Endothelial cell of umbilical vein (primary cell): ENCODE results near the gene TNFRSF11A. TPM values are rescaled to one million over a fixed set of nuclear protein-coding genes. Genes with fewer than 3 reads are reported as not detected.

Source experiments
- BruUV-seq: library from RNA; stranded (reverse); fragments of 400-500 nt; replicated peaks from 2 replicates; lab custom pipeline; 2021; lab: Mats Ljungman, UMichigan
- CTCF ChIA-PET: fragments of 300-600, 350-600 bp; sonication (Branson Sonifier 250); formaldehyde crosslinking; loops from one replicate; lab custom pipeline; 2021; ENCODE audit warnings: antibody characterized with exemption, inconsistent platforms; lab: Charles Lee
- POLR2A ChIA-PET: fragments of 300-600, 350-600 bp; sonication (Branson Sonifier 250); formaldehyde crosslinking; loops from one replicate; lab custom pipeline; 2021; ENCODE audit warnings: antibody characterized with exemption, inconsistent platforms; lab: Charles Lee
- DNase-seq: peaks from one replicate; pipeline ENCODE4 v3.0.0-alpha.2; 2011; ENCODE audit warnings: low read depth, low spot score
- FAIRE-seq: peaks from 2 replicates; lab custom pipeline; 2011; peaks lifted over from hg19 to GRCh38; lab: Jason Lieb, UNC
- H2AFZ ChIP-seq: 2 replicates; pipeline ENCODE4 v1.6.0; 2012; ENCODE audit warnings: low read depth, low read length, control low read depth, inconsistent platforms
- H3K27ac ChIP-seq: 2 replicates; pipeline ENCODE4 v1.5.1; 2011; ENCODE audit warnings: low read depth, mild to moderate bottlenecking, control low read depth, low read length, moderate library complexity; ENCODE audit not compliant: insufficient read depth
- H3K27me3 ChIP-seq, 2 experiments: 2 replicates each; pipeline versions ENCODE4 v1.6.0 to v1.6.1; 2011; ENCODE audit warnings: low read length in 2 of 2, mixed read lengths in 1 of 2; ENCODE audit not compliant: control insufficient read depth in 2 of 2, insufficient read depth in 2 of 2
- H3K36me3 ChIP-seq, 2 experiments: 2 replicates in 1 of 2; 3 replicates in 1 of 2; pipeline ENCODE4 v1.5.1; 2011; ENCODE audit warnings: low read length in 2 of 2, mild to moderate bottlenecking in 1 of 2, moderate library complexity in 1 of 2; ENCODE audit not compliant: control insufficient read depth in 2 of 2, insufficient read depth in 2 of 2; ENCODE audit errors: extremely low read depth in 1 of 2
- H3K4me1 ChIP-seq: 3 replicates; pipeline ENCODE4 v1.5.1; 2011; ENCODE audit warnings: mild to moderate bottlenecking, low read length; ENCODE audit not compliant: control insufficient read depth, insufficient read depth; ENCODE audit errors: extremely low read depth
- H3K4me2 ChIP-seq: 2 replicates; pipeline ENCODE4 v1.6.1; 2011; ENCODE audit warnings: low read length, control low read depth, mixed read lengths; ENCODE audit not compliant: insufficient read depth
- H3K4me3 ChIP-seq, 3 experiments: fragments of 200-600 bp in 1 of 3; sonication (generic), shearing (Covaris generic) in 1 of 3; replicated peaks in 1 of 3; 2 replicates each; pipeline ENCODE4 v1.5.1; 2011 to 2016; ENCODE audit warnings: control low read depth in 3 of 3, low read length in 3 of 3, mild to moderate bottlenecking in 2 of 3, inconsistent platforms in 1 of 3, low read depth in 1 of 3, moderate library complexity in 1 of 3; ENCODE audit not compliant: insufficient read depth in 1 of 3
- H3K79me2 ChIP-seq: 2 replicates; pipeline ENCODE4 v1.6.0; 2012; ENCODE audit warnings: low read length, inconsistent platforms; ENCODE audit not compliant: control insufficient read depth, insufficient read depth
- H3K9ac ChIP-seq: replicated peaks from 2 replicates; pipeline ENCODE3; 2011; ENCODE audit warnings: low read length, control low read depth; ENCODE audit not compliant: insufficient read depth; ENCODE audit errors: extremely low read depth
- H3K9me1 ChIP-seq: replicated peaks from 3 replicates; pipeline ENCODE4 v1.6.0; 2011; ENCODE audit warnings: mild to moderate bottlenecking, low read length; ENCODE audit not compliant: control insufficient read depth, insufficient read depth; ENCODE audit errors: extremely low read depth
- H3K9me3 ChIP-seq: replicated peaks from 2 replicates; pipeline ENCODE4 v1.5.1; 2012; ENCODE audit warnings: low read length, inconsistent platforms; ENCODE audit not compliant: control insufficient read depth, insufficient read depth
- H4K20me1 ChIP-seq: replicated peaks from 2 replicates; pipeline ENCODE3; 2011; ENCODE audit warnings: mild to moderate bottlenecking, low read length; ENCODE audit not compliant: control insufficient read depth, insufficient read depth; ENCODE audit errors: extremely low read depth
- EZH2 ChIP-seq: IDR thresholded peaks from 2 replicates; pipeline ENCODE4 v1.6.1; 2012; ENCODE audit warnings: borderline replicate concordance, low read depth, mild to moderate bottlenecking, moderate library complexity, low read length, inconsistent platforms; ENCODE audit not compliant: severe bottlenecking
- FOS ChIP-seq: IDR thresholded peaks from 2 replicates; pipeline ENCODE4 v1.6.1; 2011; ENCODE audit warnings: mild to moderate bottlenecking, low read length, moderate library complexity, borderline replicate concordance; ENCODE audit not compliant: insufficient read depth
- GATA2 ChIP-seq: IDR thresholded peaks from 2 replicates; pipeline ENCODE4 v1.7.0; 2011; ENCODE audit warnings: low read depth, mild to moderate bottlenecking, moderate library complexity, mixed read lengths, low read length; ENCODE audit not compliant: insufficient read length, insufficient read depth
- JUN ChIP-seq: IDR thresholded peaks from 2 replicates; pipeline ENCODE4 v1.6.1; 2011; ENCODE audit warnings: borderline replicate concordance, low read depth; ENCODE audit not compliant: insufficient read length, insufficient read depth
- MYC ChIP-seq: IDR thresholded peaks from one replicate; pipeline ENCODE4 v1.6.1; 2011; ENCODE audit warnings: mild to moderate bottlenecking, low read depth, low read length
- POLR2A ChIP-seq: IDR thresholded peaks from 2 replicates; pipeline ENCODE4 v1.6.1; 2012; ENCODE audit warnings: low read depth, mild to moderate bottlenecking, control low read depth, low read length
- POLR2AphosphoS5 ChIP-seq: IDR thresholded peaks from 2 replicates; pipeline ENCODE4 v1.6.1; 2012; ENCODE audit warnings: low read depth, mild to moderate bottlenecking, control low read depth, low read length, moderate library complexity; ENCODE audit not compliant: insufficient read depth
- dilution Hi-C: fragments of 300-500 bp; cut with MboI; formaldehyde crosslinking; loops from one replicate; pipeline ENCODE4 v1.15.0; 2019; ENCODE audit warnings: low sequenced_read_pairs; ENCODE audit not compliant: extremely low pct_ligation_motif_present
- intact Hi-C: fragments of 100-400 bp; cut with micrococcal nuclease; formaldehyde crosslinking; loops from one replicate; pipeline ENCODE4 v1.10.0; 2022
- polyA plus RNA-seq, 4 experiments: library from polyadenylated mRNA; depleted of rRNA in 3 of 4; stranded (reverse) in 3 of 4; unstranded in 1 of 4; fragments of >200 nt; gene quantifications; 2 replicates each; pipeline versions ENCODE4 v1.2.1 to v1.2.3, GENCODE V29; 2011 to 2012; ENCODE audit warnings: missing spikeins in 1 of 4
- total RNA-seq: library from RNA; stranded (reverse); gene quantifications from 2 replicates; pipeline ENCODE4 v1.2.3, GENCODE V29; 2021
- TF ChIP-seq, protein P1 (sequence below): IDR thresholded peaks from 2 replicates; pipeline ENCODE4 v1.6.1; 2011; ENCODE audit not compliant: insufficient read depth, insufficient read length
- TF ChIP-seq, protein P2 (sequence below), 2 donors: IDR thresholded peaks; 1 replicate in 1 of 2; 2 replicates in 1 of 2; pipeline ENCODE4 v1.5.1; 2011; ENCODE audit warnings: low read length in 2 of 2, mild to moderate bottlenecking in 2 of 2, moderate library complexity in 2 of 2, control low read depth in 1 of 2, inconsistent platforms in 1 of 2, low read depth in 1 of 2; ENCODE audit not compliant: insufficient read depth in 1 of 2; ENCODE audit errors: extremely low read depth in 1 of 2

The TNFRSF11A gene
- total and polyA plus RNA-seq, 2 donors (not counting 3 experiments of a cell fraction or from before 2014, with no cell fraction given) = 10.4 to 11.1 TPM

DNA sequence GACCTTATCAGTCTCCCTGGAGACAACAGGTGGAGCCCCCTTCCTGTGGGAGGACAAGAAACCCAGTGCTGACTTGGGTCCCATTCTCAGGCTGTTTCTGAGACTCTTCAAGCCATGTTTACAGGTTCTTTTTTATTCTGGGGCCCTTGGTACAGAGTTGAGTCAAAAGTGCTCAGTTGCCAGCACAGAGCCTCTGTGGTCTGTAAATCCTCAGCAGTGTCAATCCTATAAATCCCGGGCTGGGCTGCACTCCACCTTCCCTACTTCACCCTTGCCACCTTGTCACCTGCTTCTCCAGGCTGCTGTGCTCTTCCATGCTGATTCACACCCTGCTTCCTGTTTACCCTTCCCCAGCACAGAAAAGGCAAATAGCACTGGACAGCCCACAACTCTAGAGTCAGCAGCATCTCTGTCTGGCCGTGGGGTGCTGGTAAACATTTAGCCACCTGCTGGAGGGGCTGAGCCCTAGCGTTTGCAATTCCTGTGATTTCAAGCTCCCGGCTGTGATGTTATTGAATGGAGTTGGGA, 74.7 kb downstream of the TNFRSF11A start:
- no TSS peak for BruUV-seq
- Histone ChIP-seq H3K4me1 (peaks cover 4% of the 10 kb centered on the region), H3K4me2 (no peak overlapping the region), H3K4me3 (no peak overlapping the region), H3K9me3 (no peaks in the 10 kb centered on the region), H3K27me3 (no peaks in the 10 kb centered on the region), H2AFZ (no peak overlapping the region), H3K27ac (no peak overlapping the region), H3K79me2 (no peaks in the 10 kb centered on the region), H3K9me1 (no peaks in the 10 kb centered on the region), H3K9ac (no peak overlapping the region), H4K20me1 (no peaks in the 10 kb centered on the region), H3K36me3 (no peaks in the 10 kb centered on the region)
- DNase-seq = peak; percentile 46
- peak; percentile 82 for FAIRE-seq
- no peak for TF ChIP-seq MYC
- TF ChIP-seq POLR2AphosphoS5 = no peak
- TF ChIP-seq, protein P1, sequence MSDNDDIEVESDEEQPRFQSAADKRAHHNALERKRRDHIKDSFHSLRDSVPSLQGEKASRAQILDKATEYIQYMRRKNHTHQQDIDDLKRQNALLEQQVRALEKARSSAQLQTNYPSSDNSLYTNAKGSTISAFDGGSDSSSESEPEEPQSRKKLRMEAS = no peak
- TF ChIP-seq FOS = peak; percentile 23
- no peak for TF ChIP-seq POLR2A
- no peak for TF ChIP-seq GATA2
- TF ChIP-seq JUN = no peak
- TF ChIP-seq EZH2 = no peak
- TF ChIP-seq, protein P2, sequence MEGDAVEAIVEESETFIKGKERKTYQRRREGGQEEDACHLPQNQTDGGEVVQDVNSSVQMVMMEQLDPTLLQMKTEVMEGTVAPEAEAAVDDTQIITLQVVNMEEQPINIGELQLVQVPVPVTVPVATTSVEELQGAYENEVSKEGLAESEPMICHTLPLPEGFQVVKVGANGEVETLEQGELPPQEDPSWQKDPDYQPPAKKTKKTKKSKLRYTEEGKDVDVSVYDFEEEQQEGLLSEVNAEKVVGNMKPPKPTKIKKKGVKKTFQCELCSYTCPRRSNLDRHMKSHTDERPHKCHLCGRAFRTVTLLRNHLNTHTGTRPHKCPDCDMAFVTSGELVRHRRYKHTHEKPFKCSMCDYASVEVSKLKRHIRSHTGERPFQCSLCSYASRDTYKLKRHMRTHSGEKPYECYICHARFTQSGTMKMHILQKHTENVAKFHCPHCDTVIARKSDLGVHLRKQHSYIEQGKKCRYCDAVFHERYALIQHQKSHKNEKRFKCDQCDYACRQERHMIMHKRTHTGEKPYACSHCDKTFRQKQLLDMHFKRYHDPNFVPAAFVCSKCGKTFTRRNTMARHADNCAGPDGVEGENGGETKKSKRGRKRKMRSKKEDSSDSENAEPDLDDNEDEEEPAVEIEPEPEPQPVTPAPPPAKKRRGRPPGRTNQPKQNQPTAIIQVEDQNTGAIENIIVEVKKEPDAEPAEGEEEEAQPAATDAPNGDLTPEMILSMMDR (IDR thresholded peaks at IDR 0.05; ENCODE audit: extremely low read depth in 1 of 2, insufficient read depth in 1 of 2, low read depth in 1 of 2, low read length in 2 of 2) = peak; percentile 46 to 52
- dilution Hi-C loops (loop anchor here (10.0 kb wide), 1 partner anchor 225 kb away; no protein-coding TSS in a partner anchor), intact Hi-C loops (loop anchor here (5.0 kb wide), 2 partner anchors 73 to 218 kb away; partner anchors contain the start of gene TNFRSF11A)
- CTCF ChIA-PET = interaction anchor here (0.6 to 3.3 kb wide), 14 partner anchors 14 to 213 kb away, joined by 3 to 11 read pairs (median 5); partner anchors contain the start of genes PIGN, RELCH and TNFRSF11A
- POLR2A ChIA-PET = no interaction called here
